BJ (cell line): ENCODE measurements around the gene TMPRSS11B. TPM values are rescaled to one million over a fixed set of nuclear protein-coding genes. Genes with fewer than 3 reads are reported as not detected.

Experiments
- CTCF ChIA-PET: fragments of 350-600 bp; formaldehyde crosslinking; extraction: SDS; loops from one replicate; lab custom pipeline; 2021; ENCODE audit warnings: antibody characterized with exemption, inconsistent platforms; lab: Yijun Ruan, JAX
- POLR2A ChIA-PET: fragments of 300-600 bp; sonication (Branson Sonifier 250); formaldehyde crosslinking; extraction: SDS; loops from one replicate; lab custom pipeline; 2021; ENCODE audit warnings: antibody characterized with exemption; lab: Charles Lee
- DNase-seq: peaks from one replicate; pipeline ENCODE4 v3.0.0-alpha.2; 2011; ENCODE audit warnings: low read depth
- H3K27me3 ChIP-seq: 2 replicates; pipeline ENCODE4 v1.6.0; 2011; ENCODE audit warnings: low read length; ENCODE audit not compliant: control insufficient read depth, insufficient read depth
- H3K36me3 ChIP-seq: 2 replicates; pipeline ENCODE4 v1.5.1; 2011; ENCODE audit warnings: low read length; ENCODE audit not compliant: control insufficient read depth, insufficient read depth
- H3K4me3 ChIP-seq: 2 replicates; pipeline ENCODE4 v1.5.1; 2011; ENCODE audit warnings: low read depth, mild to moderate bottlenecking, control low read depth, low read length
- polyA plus RNA-seq: library from polyadenylated mRNA; depleted of rRNA; stranded (reverse); fragments of >200 nt; gene quantifications from 2 replicates; pipeline ENCODE4 v1.2.3, GENCODE V29; 2011
- TF ChIP-seq, protein P1 (sequence below): IDR thresholded peaks from 2 replicates; pipeline ENCODE4 v1.5.1; 2011; ENCODE audit warnings: low read depth, mild to moderate bottlenecking, control low read depth, inconsistent platforms, low read length, moderate library complexity; ENCODE audit not compliant: insufficient read depth

The TMPRSS11B gene
- polyA plus RNA-seq, 1 experiment: not detected

DNA sequence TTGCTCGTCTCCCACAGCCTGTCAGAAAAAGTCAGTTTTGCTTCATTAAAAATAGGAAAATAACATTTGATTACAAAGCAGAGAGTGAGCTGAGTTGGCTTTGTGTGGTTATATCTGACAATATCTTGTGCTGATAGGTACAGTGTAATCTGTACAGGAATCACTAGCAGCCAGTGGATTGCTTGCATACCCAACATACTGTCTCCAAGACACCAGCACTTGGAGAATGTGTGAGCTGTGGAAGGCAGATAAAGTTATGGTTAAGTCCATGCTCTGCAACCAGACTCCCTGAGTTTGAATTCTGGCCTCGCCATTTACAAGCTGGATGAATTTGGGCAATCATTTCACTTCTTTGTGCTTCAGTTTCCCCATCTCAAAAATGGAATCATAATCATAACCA is 58.3 kb downstream of the TMPRSS11B start:
- CTCF ChIA-PET: interaction anchor here (1.2 kb wide), 1 partner anchor 11 kb away, joined by 3 read pairs; no protein-coding TSS in a partner anchor
- H3K27me3 ChIP-seq: no peaks in the 10 kb centered on the region
- POLR2A ChIA-PET: no interaction called here
- DNase-seq: no peak
- H3K4me3 ChIP-seq: no peak overlapping the region
- TF ChIP-seq, protein P1, sequence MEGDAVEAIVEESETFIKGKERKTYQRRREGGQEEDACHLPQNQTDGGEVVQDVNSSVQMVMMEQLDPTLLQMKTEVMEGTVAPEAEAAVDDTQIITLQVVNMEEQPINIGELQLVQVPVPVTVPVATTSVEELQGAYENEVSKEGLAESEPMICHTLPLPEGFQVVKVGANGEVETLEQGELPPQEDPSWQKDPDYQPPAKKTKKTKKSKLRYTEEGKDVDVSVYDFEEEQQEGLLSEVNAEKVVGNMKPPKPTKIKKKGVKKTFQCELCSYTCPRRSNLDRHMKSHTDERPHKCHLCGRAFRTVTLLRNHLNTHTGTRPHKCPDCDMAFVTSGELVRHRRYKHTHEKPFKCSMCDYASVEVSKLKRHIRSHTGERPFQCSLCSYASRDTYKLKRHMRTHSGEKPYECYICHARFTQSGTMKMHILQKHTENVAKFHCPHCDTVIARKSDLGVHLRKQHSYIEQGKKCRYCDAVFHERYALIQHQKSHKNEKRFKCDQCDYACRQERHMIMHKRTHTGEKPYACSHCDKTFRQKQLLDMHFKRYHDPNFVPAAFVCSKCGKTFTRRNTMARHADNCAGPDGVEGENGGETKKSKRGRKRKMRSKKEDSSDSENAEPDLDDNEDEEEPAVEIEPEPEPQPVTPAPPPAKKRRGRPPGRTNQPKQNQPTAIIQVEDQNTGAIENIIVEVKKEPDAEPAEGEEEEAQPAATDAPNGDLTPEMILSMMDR: no peak
- H3K36me3 ChIP-seq: no peaks in the 10 kb centered on the region

DNA sequence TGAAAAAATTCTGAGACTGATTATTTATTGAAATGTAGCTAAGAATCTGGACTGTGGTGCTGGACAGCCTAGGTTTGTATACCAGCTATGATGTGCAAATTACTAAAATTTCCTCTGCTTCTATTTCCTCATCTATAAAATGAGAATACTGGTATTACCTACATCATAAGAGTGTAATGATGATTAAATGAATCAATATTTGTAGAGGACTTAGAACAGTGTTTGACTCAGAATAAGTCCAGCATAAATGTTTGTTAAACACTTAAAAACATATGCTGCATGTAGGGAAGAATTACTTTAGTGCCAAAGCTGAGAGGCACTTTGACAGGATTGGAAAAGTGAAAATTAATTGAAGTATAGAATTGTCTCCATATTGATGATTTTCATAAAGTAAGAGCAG is 60.6 kb downstream of the TMPRSS11B start:
- CTCF ChIA-PET: interaction anchor here (0.9 to 1.2 kb wide), 2 partner anchors 9 to 13 kb away, joined by 3 read pairs; no protein-coding TSS in a partner anchor
- TF ChIP-seq, protein P1: no peak
- Histone ChIP-seq H3K27me3 (no peaks in the 10 kb centered on the region), H3K4me3 (no peak overlapping the region), H3K36me3 (no peaks in the 10 kb centered on the region)
- POLR2A ChIA-PET: no interaction called here
- no peak for DNase-seq

- TF ChIP-seq, protein P1: no peak
- no peak overlapping the region for H3K4me3 ChIP-seq
- no peaks in the 10 kb centered on the region for H3K36me3 ChIP-seq
- DNase-seq: no peak
- POLR2A ChIA-PET: no interaction called here
- CTCF ChIA-PET: no interaction called here
- H3K27me3 ChIP-seq: no peaks in the 10 kb centered on the region
Observed at GRCh38 chr4:68183417-68183816, 62.1 kb downstream of the TMPRSS11B start.

DNA sequence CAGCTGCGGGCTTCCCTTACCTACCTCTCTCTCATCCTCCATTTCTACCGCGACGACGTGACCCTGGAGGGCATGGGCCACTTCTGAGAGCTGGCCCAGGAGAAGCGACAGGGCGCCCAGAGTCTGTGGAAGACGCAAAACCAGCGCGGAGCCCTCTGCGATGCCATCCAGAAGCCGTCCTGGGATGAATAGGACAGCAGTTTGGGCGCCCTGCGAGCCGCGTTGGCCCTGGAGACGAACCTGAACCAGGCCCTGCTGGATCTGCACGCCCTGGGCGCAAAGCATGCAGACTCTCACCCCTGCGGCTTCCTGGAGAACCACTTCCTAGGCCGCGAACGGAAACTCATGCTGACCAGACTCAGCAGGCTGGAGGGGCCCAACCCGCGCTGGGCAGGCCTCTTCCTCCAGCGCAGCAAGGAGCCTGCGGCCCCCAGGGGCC is 63.1 kb downstream of the TMPRSS11B start:
- TF ChIP-seq, protein P1: no peak
- no peak for DNase-seq
- Histone ChIP-seq H3K27me3 (no peaks in the 10 kb centered on the region), H3K36me3 (no peaks in the 10 kb centered on the region), H3K4me3 (no peak overlapping the region)
- CTCF ChIA-PET: no interaction called here
- POLR2A ChIA-PET: no interaction called here

- CTCF ChIA-PET: no interaction called here
- no peak overlapping the region for H3K4me3 ChIP-seq
- no peaks in the 10 kb centered on the region for H3K36me3 ChIP-seq
- no peak for DNase-seq
- H3K27me3 ChIP-seq: no peaks in the 10 kb centered on the region
- POLR2A ChIA-PET: no interaction called here
- TF ChIP-seq, protein P1: no peak
Observed at GRCh38 chr4:68180849-68181526, 64.5 kb downstream of the TMPRSS11B start.
